SH-SY5Y (cell line): ENCODE measurements around the gene RIPK4.

Source experiments
- GATA2 ChIP-seq: IDR thresholded peaks from 2 replicates; pipeline ENCODE4 v1.6.1; 2011; ENCODE audit warnings: mild to moderate bottlenecking, low read depth, low read length
- GATA3 ChIP-seq: IDR thresholded peaks from 2 replicates; pipeline ENCODE4 v1.6.1; 2011; ENCODE audit warnings: low read depth, mild to moderate bottlenecking, low read length, moderate library complexity

GRCh38 chr21:41803316-41803715, 36.5 kb upstream of the RIPK4 start:
- TF ChIP-seq GATA2 (no peak), GATA3 (no peak)
